Choroid plexus epithelial cell (primary cell): Measurements from ENCODE around the gene KCNH6.
A peak's percentile ranks its signal among the peaks of the same experiment; 100 is the strongest.

Experiments used
- DNase-seq: peaks from one replicate; pipeline ENCODE4 v3.0.0-alpha.2; 2010; ENCODE audit warnings: low read depth
- H3K4me3 ChIP-seq: 2 replicates; pipeline ENCODE4 v1.5.1; 2011; ENCODE audit warnings: low read depth, mild to moderate bottlenecking, control low read depth, low read length, moderate library complexity
- CTCF ChIP-seq: conservative IDR thresholded peaks from 2 replicates; pipeline ENCODE4 v1.5.1; 2011; ENCODE audit warnings: low read depth, mild to moderate bottlenecking, control low read depth, inconsistent platforms, low read length, moderate library complexity

The KCNH6 gene

GRCh38 chr17:63512896-63513644, 10.1 kb upstream of the KCNH6 start:
- no peak for DNase-seq
- no peak overlapping the region for H3K4me3 ChIP-seq
- TF ChIP-seq CTCF: no peak

GRCh38 chr17:63514477-63514876, 8.7 kb upstream of the KCNH6 start:
- no peak overlapping the region for H3K4me3 ChIP-seq
- no peak for DNase-seq
- no peak for TF ChIP-seq CTCF

GRCh38 chr17:63514974-63515373, 8.2 kb upstream of the KCNH6 start:
- H3K4me3 ChIP-seq: no peak overlapping the region
- no peak for TF ChIP-seq CTCF
- DNase-seq: no peak

- no peak for DNase-seq
- H3K4me3 ChIP-seq: no peak overlapping the region
- TF ChIP-seq CTCF: no peak
These were observed 7.7 kb upstream of the KCNH6 start for GRCh38 chr17:63515426-63515825.

- H3K4me3 ChIP-seq: no peak overlapping the region
- DNase-seq: peak; percentile 26
- TF ChIP-seq CTCF: no peak
These were observed 6.0 kb upstream of the KCNH6 start for GRCh38 chr17:63516910-63517824.

- H3K4me3 ChIP-seq: no peak overlapping the region
- DNase-seq: no peak
- TF ChIP-seq CTCF: no peak
These were observed 5.2 kb upstream of the KCNH6 start for GRCh38 chr17:63517825-63518534.
